SK-N-SH treated with all-trans-retinoic acid at 6 μM for 48 hours (cell line): ENCODE data around the gene RNF126.

Experiments
- ATAC-seq: fragments of 200-7000 bp; cut with Tn5 transposase; 3 replicates; pipeline ENCODE4 v1.9.1; 2020; ENCODE audit warnings: mild to moderate bottlenecking, moderate library complexity
- ARNTL ChIP-seq: fragments of 450-650 bp; formaldehyde crosslinking; IDR thresholded peaks from 2 replicates; pipeline ENCODE4 v1.5.0; 2020; ENCODE audit warnings: low read depth, mild to moderate bottlenecking, moderate library complexity, borderline replicate concordance
- CREB5 ChIP-seq: fragments of 250-450 bp; sonication (Bioruptor Pico); IDR thresholded peaks from 2 replicates; pipeline ENCODE4 v1.5.1; 2020; ENCODE audit warnings: low read depth, mild to moderate bottlenecking, moderate library complexity
- CSDC2 ChIP-seq: fragments of 250-450 bp; sonication (Bioruptor Pico); IDR thresholded peaks from 2 replicates; pipeline ENCODE4 v1.5.0; 2020; ENCODE audit warnings: mild to moderate bottlenecking, moderate library complexity
- CSRNP3 ChIP-seq: fragments of 250-450 bp; sonication (Bioruptor Pico); IDR thresholded peaks from 2 replicates; pipeline ENCODE4 v1.5.1; 2021; ENCODE audit warnings: mild to moderate bottlenecking, moderate library complexity
- ESRRG ChIP-seq: fragments of 250-450 bp; sonication (Bioruptor Pico); IDR thresholded peaks from 2 replicates; pipeline ENCODE4 v1.6.1; 2021; ENCODE audit warnings: mild to moderate bottlenecking
- GLIS3 ChIP-seq: fragments of 250-450 bp; sonication (Bioruptor Pico); IDR thresholded peaks from 2 replicates; pipeline ENCODE4 v1.5.0; 2020; ENCODE audit warnings: mild to moderate bottlenecking, moderate library complexity
- ISL1 ChIP-seq: fragments of 250-450 bp; sonication (Bioruptor Pico); IDR thresholded peaks from 2 replicates; pipeline ENCODE4 v2.1.2; 2022; ENCODE audit warnings: mild to moderate bottlenecking, moderate library complexity
- OSR1 ChIP-seq: fragments of 250-450 bp; sonication (Bioruptor Pico); IDR thresholded peaks from 2 replicates; pipeline ENCODE4 v1.8.0; 2022; ENCODE audit warnings: moderate library complexity, mild to moderate bottlenecking, inconsistent platforms
- PATZ1 ChIP-seq: fragments of 250-450 bp; sonication (Bioruptor Pico); IDR thresholded peaks from 2 replicates; pipeline ENCODE4 v1.8.0; 2020; ENCODE audit warnings: mild to moderate bottlenecking, moderate library complexity, borderline replicate concordance
- POU6F1 ChIP-seq: fragments of 250-450 bp; sonication (Bioruptor Pico); IDR thresholded peaks from 2 replicates; pipeline ENCODE4 v1.8.0; 2021; ENCODE audit warnings: low read depth, mild to moderate bottlenecking, moderate library complexity, borderline replicate concordance
- PPARA ChIP-seq: fragments of 250-450 bp; sonication (Bioruptor Pico); IDR thresholded peaks from 2 replicates; pipeline ENCODE4 v1.5.0; 2020; ENCODE audit warnings: mild to moderate bottlenecking, borderline replicate concordance
- RARB ChIP-seq: fragments of 250-450 bp; sonication (Bioruptor Pico); IDR thresholded peaks from 2 replicates; pipeline ENCODE4 v1.8.0; 2021; ENCODE audit warnings: mild to moderate bottlenecking, moderate library complexity
- SNAI2 ChIP-seq: fragments of 250-450 bp; sonication (Bioruptor Pico); IDR thresholded peaks from 2 replicates; pipeline ENCODE4 v1.5.0; 2020; ENCODE audit warnings: mild to moderate bottlenecking, moderate library complexity
- TOX ChIP-seq: fragments of 250-450 bp; sonication (Bioruptor Pico); IDR thresholded peaks from 2 replicates; pipeline ENCODE4 v1.8.0; 2021; ENCODE audit warnings: mild to moderate bottlenecking, moderate library complexity, borderline replicate concordance
- TSHZ2 ChIP-seq: fragments of 250-450 bp; sonication (Bioruptor Pico); IDR thresholded peaks from 2 replicates; pipeline ENCODE4 v1.5.0; 2020; ENCODE audit warnings: mild to moderate bottlenecking, moderate library complexity
- ZC3H10 ChIP-seq: fragments of 250-450 bp; sonication (Bioruptor Pico); IDR thresholded peaks from 2 replicates; pipeline ENCODE4 v1.5.1; 2021; ENCODE audit warnings: mild to moderate bottlenecking, moderate library complexity
- ZFP3 ChIP-seq: fragments of 250-450 bp; sonication (Bioruptor Pico); IDR thresholded peaks from 2 replicates; pipeline ENCODE4 v1.5.0; 2020; ENCODE audit warnings: mild to moderate bottlenecking, moderate library complexity
- ZFP30 ChIP-seq: fragments of 450-650 bp; formaldehyde crosslinking; IDR thresholded peaks from 2 replicates; pipeline ENCODE4 v1.5.0; 2022; ENCODE audit warnings: mild to moderate bottlenecking, moderate library complexity
- ZNF565 ChIP-seq: fragments of 450-650 bp; formaldehyde crosslinking; conservative IDR thresholded peaks from 2 replicates; pipeline ENCODE4 v1.5.0; 2020; ENCODE audit warnings: low read depth, mild to moderate bottlenecking, moderate library complexity
- ZNF70 ChIP-seq: fragments of 450-650 bp; formaldehyde crosslinking; IDR thresholded peaks from 2 replicates; pipeline ENCODE4 v1.5.0; 2020; ENCODE audit warnings: mild to moderate bottlenecking, moderate library complexity
- ZNF8 ChIP-seq: fragments of 450-650 bp; formaldehyde crosslinking; IDR thresholded peaks from 2 replicates; pipeline ENCODE4 v1.5.0; 2020; ENCODE audit warnings: mild to moderate bottlenecking, moderate library complexity

RNF126 gene

GRCh38 chr19:644363-644762 lies 18.7 kb downstream of the RNF126 start:
- no peak for TF ChIP-seq PATZ1 (CRISPR knock-in tag)
- no peak for TF ChIP-seq ZC3H10 (CRISPR knock-in tag)
- no peak for TF ChIP-seq OSR1 (CRISPR knock-in tag)
- TF ChIP-seq ESRRG: no peak
- TF ChIP-seq POU6F1 (CRISPR knock-in tag): no peak
- TF ChIP-seq SNAI2 (CRISPR knock-in tag): no peak
- TF ChIP-seq CSRNP3 (CRISPR knock-in tag): no peak
- no peak for TF ChIP-seq TOX
- no peak for TF ChIP-seq CREB5 (CRISPR knock-in tag)
- TF ChIP-seq PPARA (CRISPR knock-in tag): no peak
- TF ChIP-seq ZNF565 (CRISPR knock-in tag): no peak
- no peak for TF ChIP-seq ISL1
- TF ChIP-seq GLIS3 (CRISPR knock-in tag): no peak
- no peak for TF ChIP-seq RARB (CRISPR knock-in tag)
- no peak for TF ChIP-seq ZFP3
- ATAC-seq: no peak

- TF ChIP-seq ARNTL (no peak), ZNF70 (CRISPR knock-in tag) (no peak), OSR1 (CRISPR knock-in tag) (no peak), PATZ1 (CRISPR knock-in tag) (no peak), CSRNP3 (CRISPR knock-in tag) (no peak), CSDC2 (CRISPR knock-in tag) (no peak), ESRRG (no peak), ZFP30 (no peak), ZC3H10 (CRISPR knock-in tag) (no peak), TOX (no peak), ZFP3 (no peak), SNAI2 (CRISPR knock-in tag) (no peak), GLIS3 (CRISPR knock-in tag) (no peak), ZNF8 (no peak), TSHZ2 (no peak)
- ATAC-seq: no peak
Observed at GRCh38 chr19:643736-644135, 19.3 kb downstream of the RNF126 start.
